ENCODE measurements around the gene CACNG7.

DNA sequence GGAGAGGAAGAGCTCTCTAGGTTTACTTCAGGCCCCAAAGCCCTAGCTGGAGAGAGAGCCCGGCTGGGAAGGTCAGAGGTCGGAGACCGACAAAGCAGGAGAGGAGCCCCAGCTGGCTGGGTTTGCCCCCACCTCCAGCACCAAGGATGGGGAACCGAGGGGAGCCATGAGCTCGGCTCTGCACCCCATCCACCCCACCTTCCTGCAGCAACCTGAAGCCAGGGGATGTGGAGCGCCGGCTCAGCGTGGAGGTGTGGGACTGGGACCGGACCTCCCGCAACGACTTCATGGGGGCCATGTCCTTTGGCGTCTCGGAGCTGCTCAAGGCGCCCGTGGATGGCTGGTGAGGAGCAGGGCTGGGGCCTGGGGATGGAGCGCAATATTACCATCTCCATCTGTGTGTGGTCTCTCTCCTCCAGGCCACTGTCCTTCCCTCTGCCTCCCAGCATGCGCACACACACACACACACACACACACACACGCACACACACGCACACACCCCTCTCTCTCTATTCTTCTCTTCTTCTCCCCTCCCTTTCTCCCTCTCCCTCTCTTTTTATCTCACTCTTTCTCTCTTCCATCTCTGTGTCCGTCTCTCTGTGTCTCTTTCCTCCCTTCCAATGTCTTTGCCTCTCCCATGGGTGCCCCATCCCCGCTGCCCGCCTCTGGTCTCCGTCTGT is 16.6 kb upstream of the CACNG7 start:
- TF ChIP-seq, protein P1, sequence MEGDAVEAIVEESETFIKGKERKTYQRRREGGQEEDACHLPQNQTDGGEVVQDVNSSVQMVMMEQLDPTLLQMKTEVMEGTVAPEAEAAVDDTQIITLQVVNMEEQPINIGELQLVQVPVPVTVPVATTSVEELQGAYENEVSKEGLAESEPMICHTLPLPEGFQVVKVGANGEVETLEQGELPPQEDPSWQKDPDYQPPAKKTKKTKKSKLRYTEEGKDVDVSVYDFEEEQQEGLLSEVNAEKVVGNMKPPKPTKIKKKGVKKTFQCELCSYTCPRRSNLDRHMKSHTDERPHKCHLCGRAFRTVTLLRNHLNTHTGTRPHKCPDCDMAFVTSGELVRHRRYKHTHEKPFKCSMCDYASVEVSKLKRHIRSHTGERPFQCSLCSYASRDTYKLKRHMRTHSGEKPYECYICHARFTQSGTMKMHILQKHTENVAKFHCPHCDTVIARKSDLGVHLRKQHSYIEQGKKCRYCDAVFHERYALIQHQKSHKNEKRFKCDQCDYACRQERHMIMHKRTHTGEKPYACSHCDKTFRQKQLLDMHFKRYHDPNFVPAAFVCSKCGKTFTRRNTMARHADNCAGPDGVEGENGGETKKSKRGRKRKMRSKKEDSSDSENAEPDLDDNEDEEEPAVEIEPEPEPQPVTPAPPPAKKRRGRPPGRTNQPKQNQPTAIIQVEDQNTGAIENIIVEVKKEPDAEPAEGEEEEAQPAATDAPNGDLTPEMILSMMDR (IDR thresholded peaks at IDR 0.05), result no peak
- no peak for TF ChIP-seq ZFX (IDR thresholded peaks at IDR 0.05; ENCODE audit: borderline replicate concordance)

Data from 22Rv1 (cell line).